Inflammatory macrophage treated with lipopolysaccharide for 4 hours (primary cell): ENCODE data around the gene TOGARAM1.

ENCODE experiments used
- DNase-seq: peaks from one replicate; pipeline ENCODE4 v3.0.0-alpha.2; 2020

Gene TOGARAM1, protein sequence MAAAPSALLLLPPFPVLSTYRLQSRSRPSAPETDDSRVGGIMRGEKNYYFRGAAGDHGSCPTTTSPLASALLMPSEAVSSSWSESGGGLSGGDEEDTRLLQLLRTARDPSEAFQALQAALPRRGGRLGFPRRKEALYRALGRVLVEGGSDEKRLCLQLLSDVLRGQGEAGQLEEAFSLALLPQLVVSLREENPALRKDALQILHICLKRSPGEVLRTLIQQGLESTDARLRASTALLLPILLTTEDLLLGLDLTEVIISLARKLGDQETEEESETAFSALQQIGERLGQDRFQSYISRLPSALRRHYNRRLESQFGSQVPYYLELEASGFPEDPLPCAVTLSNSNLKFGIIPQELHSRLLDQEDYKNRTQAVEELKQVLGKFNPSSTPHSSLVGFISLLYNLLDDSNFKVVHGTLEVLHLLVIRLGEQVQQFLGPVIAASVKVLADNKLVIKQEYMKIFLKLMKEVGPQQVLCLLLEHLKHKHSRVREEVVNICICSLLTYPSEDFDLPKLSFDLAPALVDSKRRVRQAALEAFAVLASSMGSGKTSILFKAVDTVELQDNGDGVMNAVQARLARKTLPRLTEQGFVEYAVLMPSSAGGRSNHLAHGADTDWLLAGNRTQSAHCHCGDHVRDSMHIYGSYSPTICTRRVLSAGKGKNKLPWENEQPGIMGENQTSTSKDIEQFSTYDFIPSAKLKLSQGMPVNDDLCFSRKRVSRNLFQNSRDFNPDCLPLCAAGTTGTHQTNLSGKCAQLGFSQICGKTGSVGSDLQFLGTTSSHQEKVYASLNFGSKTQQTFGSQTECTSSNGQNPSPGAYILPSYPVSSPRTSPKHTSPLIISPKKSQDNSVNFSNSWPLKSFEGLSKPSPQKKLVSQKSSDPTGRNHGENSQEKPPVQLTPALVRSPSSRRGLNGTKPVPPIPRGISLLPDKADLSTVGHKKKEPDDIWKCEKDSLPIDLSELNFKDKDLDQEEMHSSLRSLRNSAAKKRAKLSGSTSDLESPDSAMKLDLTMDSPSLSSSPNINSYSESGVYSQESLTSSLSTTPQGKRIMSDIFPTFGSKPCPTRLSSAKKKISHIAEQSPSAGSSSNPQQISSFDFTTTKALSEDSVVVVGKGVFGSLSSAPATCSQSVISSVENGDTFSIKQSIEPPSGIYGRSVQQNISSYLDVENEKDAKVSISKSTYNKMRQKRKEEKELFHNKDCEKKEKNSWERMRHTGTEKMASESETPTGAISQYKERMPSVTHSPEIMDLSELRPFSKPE (N-terminal part only)

GRCh38 chr14:44961554-44962333 lies at the start of gene TOGARAM1, which contains the start of gene KLHL28:
Gene TOGARAM1, plus strand, starts transcription at chr14:44962190. Its CDS starts 232 bp downstream, at chr14:44962422.
Gene KLHL28, minus strand, starts transcription at chr14:44961947. Its CDS starts 16,019 bp downstream, at chr14:44945928.
- peak; percentile 100 for DNase-seq

- no peak for DNase-seq
These were observed 47.1 kb upstream of the TOGARAM1 start for GRCh38 chr14:44914849-44915248.

GRCh38 chr14:44928793-44929192 lies 33.2 kb upstream of the TOGARAM1 start:
- no peak for DNase-seq

DNA sequence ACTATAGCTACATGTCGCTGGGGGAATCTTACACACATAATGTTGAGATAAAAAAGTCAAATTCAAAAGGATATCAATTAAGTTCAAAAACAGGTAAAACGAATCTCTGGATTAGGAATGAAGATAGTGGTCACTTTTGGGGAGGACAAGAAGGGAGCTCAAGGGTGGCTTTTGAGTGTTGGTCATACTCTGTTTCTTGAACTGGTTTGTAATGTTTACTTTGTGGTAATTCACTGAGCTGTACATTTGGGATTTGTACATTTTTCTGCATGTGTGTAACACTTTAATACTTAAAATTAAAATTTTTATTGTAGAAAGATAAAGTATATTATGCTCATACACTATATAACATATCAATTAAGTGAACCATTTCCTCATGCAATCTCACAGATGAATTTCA lies 26.8 kb upstream of the TOGARAM1 start:
- DNase-seq = no peak

- no peak for DNase-seq
These were observed 24.4 kb upstream of the TOGARAM1 start for GRCh38 chr14:44937547-44937946.

DNA sequence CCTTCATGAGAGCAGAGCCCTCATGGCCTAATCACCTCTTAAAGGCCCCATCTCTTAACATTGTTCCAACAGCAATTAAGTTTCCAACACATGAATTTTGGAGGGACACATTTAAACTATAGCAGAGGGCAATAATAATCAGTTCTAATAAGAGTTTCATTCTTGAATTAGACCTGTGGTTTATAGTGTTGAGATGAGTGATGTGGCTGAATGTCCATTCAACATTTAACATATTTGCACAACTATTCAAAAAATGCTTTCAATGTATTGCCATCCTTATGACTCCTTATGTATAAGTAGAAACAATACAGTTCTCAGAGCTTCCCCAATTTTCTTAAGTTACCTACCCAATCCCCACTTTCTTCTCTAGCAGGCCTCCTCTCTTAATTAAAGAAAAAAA lies 21.8 kb upstream of the TOGARAM1 start:
- DNase-seq = no peak

DNA sequence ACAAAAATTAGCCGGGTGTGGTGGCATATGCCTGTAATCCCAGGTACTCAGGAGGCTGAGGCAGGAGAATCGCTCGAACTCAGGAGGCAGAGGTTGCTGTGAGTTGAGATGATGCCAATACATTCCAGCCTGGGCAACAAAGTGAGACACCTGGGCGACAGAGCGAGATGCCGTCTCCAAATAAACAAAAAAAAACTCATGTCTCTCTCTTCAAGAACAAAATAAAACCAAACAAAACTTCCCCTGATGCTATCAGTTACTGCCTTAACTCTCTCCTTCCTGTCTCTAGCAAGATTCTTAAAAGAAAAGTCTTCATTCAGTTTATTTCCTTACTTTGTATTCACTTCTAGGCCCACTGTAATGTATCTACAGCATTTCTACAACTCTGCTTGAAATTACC lies 21.0 kb upstream of the TOGARAM1 start:
- DNase-seq = no peak

DNA sequence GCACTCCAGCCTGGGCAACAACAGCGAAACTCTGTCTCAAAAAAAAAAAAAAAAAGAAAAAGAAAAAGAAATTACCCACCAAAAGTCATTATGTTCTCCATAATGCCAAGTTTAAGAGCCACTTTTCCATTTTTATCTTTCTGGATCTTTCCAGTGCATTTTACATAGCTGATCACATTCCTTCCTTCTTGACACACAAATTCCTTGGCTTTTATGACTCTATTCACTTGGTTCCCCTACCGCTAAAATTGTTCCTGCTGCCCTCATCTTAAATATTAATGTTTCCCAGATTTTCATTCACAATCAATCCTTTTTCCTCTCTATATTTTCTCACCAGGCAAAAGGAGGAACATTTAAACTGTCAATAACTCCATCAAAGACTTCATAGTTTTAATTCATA lies 20.4 kb upstream of the TOGARAM1 start:
- no peak for DNase-seq

- DNase-seq = no peak
These were observed 19.6 kb upstream of the TOGARAM1 start for GRCh38 chr14:44942436-44942835.

DNA sequence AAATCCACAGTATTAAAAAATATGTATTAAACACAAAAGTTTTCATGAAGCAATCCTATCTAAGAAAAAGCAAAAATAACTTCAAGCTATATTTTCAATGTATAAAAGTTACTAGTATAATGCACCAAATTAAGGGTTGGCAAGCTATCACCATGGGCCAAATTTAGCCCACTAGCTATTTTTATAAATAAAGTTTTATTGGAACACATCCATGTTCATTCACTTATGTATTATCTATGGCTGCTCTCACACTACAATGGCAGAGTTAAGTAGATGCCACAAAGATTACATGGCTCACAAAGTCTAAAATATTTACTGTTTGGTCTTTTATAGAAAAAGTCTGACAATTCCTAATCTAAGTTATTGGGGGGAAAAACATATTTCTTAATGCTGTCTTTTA lies 17.9 kb upstream of the TOGARAM1 start:
- DNase-seq = no peak

GRCh38 chr14:44945264-44945663 lies 16.7 kb upstream of the TOGARAM1 start:
- no peak for DNase-seq

- no peak for DNase-seq
These were observed 10.9 kb upstream of the TOGARAM1 start for GRCh38 chr14:44951051-44951450.

GRCh38 chr14:44952391-44953110 lies 9.4 kb upstream of the TOGARAM1 start:
- DNase-seq = no peak

DNA sequence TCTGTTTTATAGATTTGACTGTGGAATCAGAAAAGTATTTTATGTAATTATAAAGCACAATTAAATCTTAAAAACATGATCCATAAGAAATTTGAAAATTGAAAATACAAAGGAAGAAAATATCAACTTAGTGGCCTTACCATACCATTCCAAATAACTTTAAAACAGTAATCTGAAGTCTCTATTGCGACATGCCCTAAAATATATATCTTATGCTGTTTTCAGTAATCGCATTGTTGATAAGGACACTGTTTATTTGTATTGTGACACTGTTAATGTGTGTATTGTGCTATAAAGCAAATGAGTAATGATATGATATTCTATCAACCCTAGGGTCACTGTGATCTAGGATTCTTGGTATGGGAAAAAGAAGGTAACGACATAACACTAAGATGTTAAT lies 7.2 kb upstream of the TOGARAM1 start:
- no peak for DNase-seq

DNA sequence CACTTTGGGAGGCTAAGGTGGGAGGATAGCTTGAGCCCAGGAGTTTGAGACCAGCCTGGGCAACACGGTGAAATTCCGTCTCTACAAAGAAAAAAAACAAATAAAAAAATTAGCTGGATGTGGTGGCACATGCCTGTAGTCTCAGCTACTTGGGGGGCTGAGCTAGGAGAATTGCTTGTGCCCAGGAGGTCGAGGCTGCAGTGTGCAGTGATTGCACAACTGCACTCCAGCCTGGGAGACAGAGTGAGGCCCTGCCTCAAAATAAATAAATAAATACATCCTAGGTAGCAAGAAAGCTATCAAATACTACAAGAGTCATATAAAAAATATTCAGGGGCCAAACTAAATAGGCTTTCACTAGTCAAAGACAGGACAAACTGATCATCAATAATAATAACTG lies 6.5 kb upstream of the TOGARAM1 start:
- DNase-seq = no peak

DNA sequence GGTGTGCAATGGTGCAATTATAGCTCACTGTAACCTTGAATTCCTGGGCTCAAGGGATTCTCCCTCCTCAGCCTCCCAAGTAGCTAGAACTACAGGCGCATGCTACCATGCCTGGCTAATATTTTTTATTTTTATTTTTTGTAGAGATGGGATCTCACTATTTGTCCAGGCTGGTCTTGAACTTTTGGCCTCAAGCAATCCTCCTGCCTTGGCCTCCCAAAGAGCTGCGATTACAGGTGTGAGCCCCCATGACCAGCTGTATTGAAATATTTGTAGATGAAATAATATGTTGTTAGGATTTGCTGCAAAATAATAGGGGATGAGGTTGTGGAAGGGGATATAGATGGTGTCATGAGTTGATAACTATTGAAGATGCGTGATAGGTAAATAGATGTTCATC lies 5.1 kb upstream of the TOGARAM1 start:
- no peak for DNase-seq

DNA sequence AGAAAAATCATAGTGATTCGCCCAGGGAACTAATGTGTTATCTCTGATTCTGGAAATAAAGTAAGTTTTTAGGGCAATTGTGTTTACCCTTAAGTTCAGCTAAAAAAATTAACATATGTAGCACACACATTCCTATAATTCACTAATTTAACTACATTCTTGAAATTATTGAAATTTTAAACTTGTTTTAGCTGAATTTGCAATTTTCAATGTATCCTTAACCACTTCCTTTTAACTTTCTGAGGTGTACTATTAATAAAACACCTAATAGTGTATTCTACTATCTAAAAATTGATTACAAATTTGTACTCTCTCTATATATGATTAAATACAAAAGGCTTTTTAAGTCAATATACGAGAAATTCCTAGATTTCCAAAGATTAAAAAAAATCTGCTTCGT lies 2.5 kb upstream of the TOGARAM1 start:
- no peak for DNase-seq

- DNase-seq = peak; percentile 2
These were observed 1.8 kb upstream of the TOGARAM1 start for GRCh38 chr14:44960146-44960545.

GRCh38 chr14:44960646-44961045 lies 1.3 kb upstream of the TOGARAM1 start:
- no peak for DNase-seq

DNA sequence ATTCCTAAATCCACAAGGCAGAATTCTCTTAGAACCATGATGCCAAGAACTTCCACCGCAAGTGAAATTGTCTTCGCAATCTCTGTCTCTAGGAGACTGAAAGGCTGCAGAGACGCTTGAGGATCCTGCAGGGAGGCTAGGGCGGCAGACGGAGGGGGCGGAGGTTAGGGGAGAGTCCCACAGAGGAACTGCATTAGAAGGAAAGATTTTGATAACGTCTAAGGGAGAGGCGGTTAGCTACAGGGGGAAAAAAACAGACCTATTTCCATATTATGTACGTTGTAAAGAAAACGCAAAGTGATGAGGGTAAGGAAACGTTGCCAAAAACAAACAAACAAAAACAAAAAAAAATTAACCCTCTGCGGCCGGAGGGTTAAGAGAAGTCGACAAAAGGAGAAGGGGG lies 838 bp upstream of the TOGARAM1 start:
- DNase-seq = peak; percentile 76

GRCh38 chr14:44962334-44963043 lies 499 bp downstream of the TOGARAM1 start:
- DNase-seq = peak; percentile 39
